Measurements from ENCODE around the gene IL18BP. TPM values are rescaled to one million over a fixed set of nuclear protein-coding genes. Genes with fewer than 3 reads are reported as not detected.

Gene IL18BP
- total RNA-seq, 2 experiments from 2014 or later = 14.7 to 16.8 TPM

GRCh38 chr11:71979602-71980001 lies 19.1 kb upstream of the IL18BP start:
- H3K36me3 Mint-ChIP-seq (ENCODE audit: low read depth) = peaks cover 47% of the 10 kb centered on the region
- ChIA-PET POLR2A (no interaction called here), CTCF (no interaction called here)
- ATAC-seq (ENCODE audit: poor library complexity) (no peak), DNase-seq (no peak)
- Histone ChIP-seq H3K4me3 (ENCODE audit: low read length) (no peak overlapping the region), H3K4me1 (ENCODE audit: insufficient read depth, low read length) (no peaks in the 10 kb centered on the region), H3K9me3 (ENCODE audit: control insufficient read depth in 1 of 2, insufficient read depth in 1 of 2, low read length in 2 of 2) (no peaks in the 10 kb centered on the region), H3K27ac (ENCODE audit: low read depth in 1 of 2, low read length in 2 of 2) (no peak overlapping the region), H3K36me3 (ENCODE audit: insufficient read depth, low read length) (peaks cover 16% of the 10 kb centered on the region), H3K27me3 (ENCODE audit: control insufficient read depth in 1 of 2, insufficient read depth in 2 of 2, low read length in 2 of 2) (no peaks in the 10 kb centered on the region)
- no peak overlapping the region for H3K4me3 Mint-ChIP-seq
- H3K9me3 Mint-ChIP-seq = no peaks in the 10 kb centered on the region
- no peaks in the 10 kb centered on the region for H3K4me1 Mint-ChIP-seq (ENCODE audit: low read depth)
- no peaks in the 10 kb centered on the region for H3K27me3 Mint-ChIP-seq
- intact Hi-C loops (cut with DNase I, micrococcal nuclease) = loop anchor here (5.0 kb wide), 1 partner anchor 453 kb away; the partner anchor contains the start of gene CLPB (in 2 of the 2)
- H3K27ac Mint-ChIP-seq = no peak overlapping the region
- no peak for TF ChIP-seq CTCF (IDR thresholded peaks at IDR 0.05)

GRCh38 chr11:71986131-71986530 lies 12.6 kb upstream of the IL18BP start:
- Histone ChIP-seq H3K4me3 (ENCODE audit: low read length) (no peak overlapping the region), H3K9me3 (ENCODE audit: control insufficient read depth in 1 of 2, insufficient read depth in 1 of 2, low read length in 2 of 2) (no peaks in the 10 kb centered on the region), H3K27me3 (ENCODE audit: control insufficient read depth in 1 of 2, insufficient read depth in 2 of 2, low read length in 2 of 2) (no peaks in the 10 kb centered on the region), H3K36me3 (ENCODE audit: insufficient read depth, low read length) (peaks cover 24% of the 10 kb centered on the region), H3K27ac (ENCODE audit: low read depth in 1 of 2, low read length in 2 of 2) (no peak overlapping the region), H3K4me1 (ENCODE audit: insufficient read depth, low read length) (no peaks in the 10 kb centered on the region)
- DNase-seq = no peak
- POLR2A ChIA-PET = no interaction called here
- Mint-ChIP-seq H3K36me3 (ENCODE audit: low read depth) (peaks cover 56% of the 10 kb centered on the region), H3K4me3 (no peak overlapping the region), H3K27me3 (no peaks in the 10 kb centered on the region), H3K9me3 (no peaks in the 10 kb centered on the region), H3K4me1 (ENCODE audit: low read depth) (no peaks in the 10 kb centered on the region), H3K27ac (no peak overlapping the region)
- CTCF ChIA-PET = interaction anchor here (1.8 kb wide), 1 partner anchor 9 kb away, joined by 5 read pairs; no protein-coding TSS in a partner anchor
- ATAC-seq (ENCODE audit: poor library complexity) = no peak
- no peak for TF ChIP-seq CTCF (IDR thresholded peaks at IDR 0.05)
- intact Hi-C loops (cut with DNase I, micrococcal nuclease) = no loop called here

- intact Hi-C loops (cut with DNase I, micrococcal nuclease) = no loop called here
- Mint-ChIP-seq H3K27me3 (no peaks in the 10 kb centered on the region), H3K4me3 (no peak overlapping the region), H3K4me1 (ENCODE audit: low read depth) (no peaks in the 10 kb centered on the region), H3K27ac (no peak overlapping the region), H3K36me3 (ENCODE audit: low read depth) (peaks cover 52% of the 10 kb centered on the region), H3K9me3 (no peaks in the 10 kb centered on the region)
- no peak for ATAC-seq (ENCODE audit: poor library complexity)
- CTCF ChIA-PET = interaction anchor here (1.8 kb wide), 1 partner anchor 10 kb away, joined by 5 read pairs; no protein-coding TSS in a partner anchor
- no peak for DNase-seq
- no peak for TF ChIP-seq CTCF (IDR thresholded peaks at IDR 0.05)
- peaks cover 25% of the 10 kb centered on the region for H3K36me3 ChIP-seq (ENCODE audit: insufficient read depth, low read length)
- POLR2A ChIA-PET = no interaction called here
- H3K27ac ChIP-seq (ENCODE audit: low read depth in 1 of 2, low read length in 2 of 2) = no peak overlapping the region
- no peaks in the 10 kb centered on the region for H3K4me1 ChIP-seq (ENCODE audit: insufficient read depth, low read length)
- no peaks in the 10 kb centered on the region for H3K27me3 ChIP-seq (ENCODE audit: control insufficient read depth in 1 of 2, insufficient read depth in 2 of 2, low read length in 2 of 2)
- no peaks in the 10 kb centered on the region for H3K9me3 ChIP-seq (ENCODE audit: control insufficient read depth in 1 of 2, insufficient read depth in 1 of 2, low read length in 2 of 2)
- H3K4me3 ChIP-seq (ENCODE audit: low read length) = no peak overlapping the region
Observed at GRCh38 chr11:71987521-71987920, 11.2 kb upstream of the IL18BP start.
